Activated CD8-positive, alpha-beta memory T cell treated with anti-CD3 and anti-CD28 coated beads for 1 hour (primary cell): Measurements from ENCODE around the gene MAGEH1.

Experiments used
- DNase-seq, 2 donors: peaks; one replicate each; pipeline ENCODE4 v3.0.0-alpha.2; 2020; ENCODE audit warnings: low read depth in 1 of 2; ENCODE audit errors: extremely low read depth in 1 of 2

Gene MAGEH1

GRCh38 chrX:55489314-55490009 is 37.5 kb downstream of the MAGEH1 start, which contains the start of gene USP51:
Gene USP51, minus strand, starts transcription at chrX:55489848. Its CDS starts 909 bp downstream, at chrX:55488939.
- DNase-seq = no peak

GRCh38 chrX:55490121-55490520 is 38.2 kb downstream of the MAGEH1 start:
- DNase-seq = no peak

GRCh38 chrX:55490974-55491373 is 39.0 kb downstream of the MAGEH1 start:
- no peak for DNase-seq
